Osteoblast (primary cell): ENCODE results near the gene FAM9A. TPM values are rescaled to one million over a fixed set of nuclear protein-coding genes. Genes with fewer than 3 reads are reported as not detected.

ENCODE experiments used
- DNase-seq: peaks from one replicate; pipeline ENCODE4 v3.0.0; 2011; ENCODE audit warnings: low spot score, mixed read lengths; ENCODE audit not compliant: insufficient read length; ENCODE audit errors: missing footprints
- H2AFZ ChIP-seq: 2 replicates; pipeline ENCODE4 v1.6.0; 2011; ENCODE audit warnings: mild to moderate bottlenecking, low read length
- H3K27ac ChIP-seq: 2 replicates; pipeline ENCODE4 v1.5.1; 2011; ENCODE audit warnings: mild to moderate bottlenecking, low read depth, low read length, moderate library complexity
- H3K27me3 ChIP-seq: 2 replicates; pipeline ENCODE4 v1.6.0; 2012; ENCODE audit warnings: mild to moderate bottlenecking, control low read depth, inconsistent platforms, low read length, moderate library complexity; ENCODE audit not compliant: insufficient read depth
- H3K36me3 ChIP-seq: 2 replicates; pipeline ENCODE4 v1.5.1; 2011; ENCODE audit warnings: mild to moderate bottlenecking, low read length, control low read depth, moderate library complexity; ENCODE audit not compliant: insufficient read depth
- H3K4me1 ChIP-seq: 2 replicates; pipeline ENCODE4 v1.5.1; 2011; ENCODE audit warnings: mild to moderate bottlenecking, low read length, control low read depth, moderate library complexity; ENCODE audit not compliant: insufficient read depth
- H3K4me2 ChIP-seq: 2 replicates; pipeline ENCODE4 v1.6.0; 2011; ENCODE audit warnings: mild to moderate bottlenecking, low read length; ENCODE audit not compliant: insufficient read depth
- H3K4me3 ChIP-seq: fragments of 200-600 bp; sonication (generic); 3 replicates; pipeline ENCODE4 v1.5.1; 2012; ENCODE audit warnings: mild to moderate bottlenecking, low read length, inconsistent platforms; ENCODE audit not compliant: insufficient read depth
- H3K79me2 ChIP-seq: 2 replicates; pipeline ENCODE4 v1.6.0; 2012; ENCODE audit warnings: mild to moderate bottlenecking, low read length, control low read depth, inconsistent platforms; ENCODE audit not compliant: insufficient read depth
- H3K9me3 ChIP-seq: 2 replicates; pipeline ENCODE4 v1.5.1; 2011; ENCODE audit warnings: low read depth, low read length, control low read depth
- H4K20me1 ChIP-seq: 2 replicates; pipeline ENCODE4 v1.6.0; 2012; ENCODE audit warnings: mild to moderate bottlenecking, low read length, control low read depth; ENCODE audit not compliant: insufficient read depth
- CTCF ChIP-seq: IDR thresholded peaks from 2 replicates; pipeline ENCODE4 v1.5.1; 2011; ENCODE audit warnings: mild to moderate bottlenecking, low read depth, low read length, moderate library complexity; ENCODE audit errors: extremely low read depth
- total RNA-seq: library from RNA; depleted of rRNA; stranded (reverse); fragments of >200 nt; gene quantifications from 2 replicates; pipeline ENCODE4 v1.2.3, GENCODE V29; 2012

FAM9A gene
- total RNA-seq, 1 donor: not detected

- Histone ChIP-seq H3K27ac (no peak overlapping the region), H2AFZ (no peak overlapping the region), H3K27me3 (no peaks in the 10 kb centered on the region), H4K20me1 (no peaks in the 10 kb centered on the region), H3K9me3 (peaks cover 2% of the 10 kb centered on the region), H3K36me3 (no peaks in the 10 kb centered on the region), H3K4me1 (peaks cover 6% of the 10 kb centered on the region), H3K4me2 (no peak overlapping the region), H3K79me2 (no peaks in the 10 kb centered on the region), H3K4me3 (no peak overlapping the region)
- no peak for DNase-seq
- no peak for TF ChIP-seq CTCF
Observed at GRCh38 chrX:8848911-8849310, 47.7 kb upstream of the FAM9A start.

DNA sequence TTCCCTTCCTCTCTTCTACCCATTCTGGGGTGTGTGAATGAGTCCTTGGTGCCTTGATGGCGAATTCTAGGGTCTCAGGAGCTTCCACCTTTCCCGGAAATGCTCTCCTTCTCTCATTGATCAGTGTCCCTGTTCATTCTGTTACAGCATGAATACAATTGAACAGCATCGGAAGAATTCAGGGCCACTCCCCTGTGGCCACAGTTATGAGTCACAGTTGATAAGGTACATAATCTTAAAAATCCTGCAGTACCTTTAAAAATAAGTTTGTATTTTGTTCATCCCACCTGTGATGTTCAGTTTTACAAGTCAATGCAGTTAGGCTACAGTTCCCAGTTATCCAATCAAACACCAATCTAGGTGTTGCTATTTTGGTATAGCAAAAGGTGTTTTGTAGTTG lies 47.3 kb upstream of the FAM9A start:
- H4K20me1 ChIP-seq: no peaks in the 10 kb centered on the region
- H3K4me3 ChIP-seq: no peak overlapping the region
- TF ChIP-seq CTCF: no peak
- no peaks in the 10 kb centered on the region for H3K27me3 ChIP-seq
- peaks cover 2% of the 10 kb centered on the region for H3K9me3 ChIP-seq
- H3K4me2 ChIP-seq: no peak overlapping the region
- DNase-seq: no peak
- H3K36me3 ChIP-seq: no peaks in the 10 kb centered on the region
- no peak overlapping the region for H2AFZ ChIP-seq
- peaks cover 6% of the 10 kb centered on the region for H3K4me1 ChIP-seq
- H3K79me2 ChIP-seq: no peaks in the 10 kb centered on the region
- no peak overlapping the region for H3K27ac ChIP-seq

GRCh38 chrX:8847360-8847759 lies 46.2 kb upstream of the FAM9A start:
- no peak for DNase-seq
- Histone ChIP-seq H3K79me2 (no peaks in the 10 kb centered on the region), H3K4me2 (no peak overlapping the region), H2AFZ (no peak overlapping the region), H3K4me3 (no peak overlapping the region), H4K20me1 (no peaks in the 10 kb centered on the region), H3K27ac (no peak overlapping the region), H3K4me1 (peaks cover 6% of the 10 kb centered on the region), H3K27me3 (no peaks in the 10 kb centered on the region), H3K9me3 (peaks cover 2% of the 10 kb centered on the region), H3K36me3 (no peaks in the 10 kb centered on the region)
- TF ChIP-seq CTCF: no peak

- Histone ChIP-seq H3K79me2 (no peaks in the 10 kb centered on the region), H3K27ac (no peak overlapping the region), H3K36me3 (no peaks in the 10 kb centered on the region), H4K20me1 (no peaks in the 10 kb centered on the region), H3K4me2 (no peak overlapping the region), H3K9me3 (peaks cover 2% of the 10 kb centered on the region), H3K4me3 (no peak overlapping the region), H3K4me1 (peaks cover 6% of the 10 kb centered on the region), H2AFZ (no peak overlapping the region), H3K27me3 (no peaks in the 10 kb centered on the region)
- TF ChIP-seq CTCF: no peak
- DNase-seq: no peak
Observed at GRCh38 chrX:8846266-8846665, 45.1 kb upstream of the FAM9A start.
